Brain microvascular endothelial cell (primary cell): ENCODE measurements around the gene ABCB4.

ENCODE experiments used
- DNase-seq: peaks from one replicate; pipeline ENCODE4 v3.0.0-alpha.2; 2020
- H3K27ac ChIP-seq: fragments of 250-450 bp; sonication (Bioruptor Pico); 2 replicates; pipeline ENCODE4 v1.5.1; 2020; ENCODE audit warnings: mild to moderate bottlenecking, moderate library complexity
- H3K27me3 ChIP-seq: fragments of 250-450 bp; sonication (Bioruptor Pico); replicated peaks from 2 replicates; pipeline ENCODE4 v1.5.1; 2020; ENCODE audit warnings: mild to moderate bottlenecking
- H3K36me3 ChIP-seq: fragments of 250-450 bp; sonication (Bioruptor Pico); replicated peaks from 2 replicates; pipeline ENCODE4 v1.5.1; 2020; ENCODE audit warnings: mild to moderate bottlenecking
- H3K4me3 ChIP-seq: 2 replicates; pipeline ENCODE4 v1.5.1; 2011; ENCODE audit warnings: low read depth, mild to moderate bottlenecking, control low read depth, low read length, moderate library complexity
- CTCF ChIP-seq: IDR thresholded peaks from 2 replicates; pipeline ENCODE4 v1.5.1; 2011; ENCODE audit warnings: low read depth, mild to moderate bottlenecking, moderate library complexity, low read length, control low read depth, inconsistent platforms; ENCODE audit errors: missing control alignments
- in situ Hi-C: cut with HindIII; loops from 2 replicates; pipeline ENCODE4 v1.10.0; 2017; ENCODE audit warnings: low sequenced_read_pairs, low pct_ligation_motif_present

Gene ABCB4

DNA sequence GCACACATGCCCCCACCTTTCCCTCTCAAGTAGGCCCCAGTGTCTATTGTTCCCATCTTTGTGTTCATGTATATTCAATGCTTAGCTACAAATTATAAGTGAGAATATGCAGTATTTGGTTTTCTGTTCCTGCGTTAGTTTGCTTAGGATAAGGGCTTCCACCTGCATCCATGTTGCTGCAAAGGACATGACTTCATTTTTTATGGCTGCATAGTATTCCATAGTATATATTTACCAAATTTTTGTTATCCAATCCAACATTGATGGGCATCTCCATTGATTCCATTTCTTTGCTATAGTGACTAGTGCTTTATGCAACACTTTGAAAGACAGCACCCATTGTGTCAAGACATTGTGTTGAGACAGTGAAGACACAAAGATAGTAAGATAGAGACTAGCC lies 19.0 kb upstream of the ABCB4 start:
- H3K4me3 ChIP-seq, result no peak overlapping the region
- H3K36me3 ChIP-seq, result no peaks in the 10 kb centered on the region
- DNase-seq, result no peak
- in situ Hi-C loops, result no loop called here
- no peak overlapping the region for H3K27ac ChIP-seq
- H3K27me3 ChIP-seq, result no peaks in the 10 kb centered on the region
- TF ChIP-seq CTCF, result no peak

DNA sequence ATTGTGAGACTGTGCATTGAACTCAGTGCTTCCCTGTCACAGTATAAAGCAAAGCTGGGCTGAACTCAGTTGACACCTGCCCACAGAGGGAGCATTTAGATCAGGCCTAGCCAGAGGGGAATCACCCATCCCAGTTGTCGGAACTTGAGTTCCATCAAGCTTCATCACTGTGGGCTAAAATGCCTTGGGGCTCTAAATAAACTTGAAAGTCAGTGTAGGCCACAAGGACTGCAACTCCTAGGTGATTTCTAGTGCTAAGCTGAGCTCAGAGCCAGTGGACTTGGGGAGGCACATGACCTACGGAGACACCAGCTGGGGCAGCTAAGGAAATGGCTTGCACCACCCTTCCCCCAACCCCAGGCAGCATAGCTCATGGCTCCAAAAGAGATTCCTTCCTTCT lies 7.7 kb upstream of the ABCB4 start:
- in situ Hi-C loops, result no loop called here
- Histone ChIP-seq H3K36me3 (no peaks in the 10 kb centered on the region), H3K27me3 (no peaks in the 10 kb centered on the region), H3K4me3 (no peak overlapping the region), H3K27ac (no peak overlapping the region)
- DNase-seq, result no peak
- TF ChIP-seq CTCF, result no peak

GRCh38 chr7:87482115-87482514 lies 6.6 kb upstream of the ABCB4 start:
- TF ChIP-seq CTCF, result no peak
- DNase-seq, result no peak

GRCh38 chr7:87480386-87480785 lies 4.9 kb upstream of the ABCB4 start:
- in situ Hi-C loops, result no loop called here
- peak; percentile 72 for DNase-seq
- TF ChIP-seq CTCF, result no peak

More at GRCh38 chr7:87482115-87482514, 6.6 kb upstream of the ABCB4 start:
- Histone ChIP-seq H3K4me3 (no peak overlapping the region), H3K27me3 (no peaks in the 10 kb centered on the region), H3K27ac (no peak overlapping the region), H3K36me3 (no peaks in the 10 kb centered on the region)
- in situ Hi-C loops, result no loop called here

GRCh38 chr7:87479951-87480350 lies 4.5 kb upstream of the ABCB4 start:
- H3K27ac ChIP-seq, result peak overlapping the region; percentile 54
- H3K36me3 ChIP-seq, result no peaks in the 10 kb centered on the region
- in situ Hi-C loops, result no loop called here
- DNase-seq, result no peak
- no peak for TF ChIP-seq CTCF
- H3K27me3 ChIP-seq, result no peaks in the 10 kb centered on the region
- no peak overlapping the region for H3K4me3 ChIP-seq

More at GRCh38 chr7:87480386-87480785, 4.9 kb upstream of the ABCB4 start:
- Histone ChIP-seq H3K4me3 (no peak overlapping the region), H3K27me3 (no peaks in the 10 kb centered on the region), H3K27ac (peak overlapping the region; percentile 54), H3K36me3 (no peaks in the 10 kb centered on the region)

- no peaks in the 10 kb centered on the region for H3K27me3 ChIP-seq
- H3K36me3 ChIP-seq, result no peaks in the 10 kb centered on the region
- DNase-seq, result no peak
- in situ Hi-C loops, result no loop called here
- TF ChIP-seq CTCF, result no peak
- H3K4me3 ChIP-seq, result no peak overlapping the region
- H3K27ac ChIP-seq, result no peak overlapping the region
These were observed 688 bp upstream of the ABCB4 start for GRCh38 chr7:87476179-87476557.
